GM12801 (cell line): ENCODE measurements around the gene BAZ1B.

Source experiments
- CTCF ChIP-seq: IDR thresholded peaks from one replicate; pipeline ENCODE4 v1.5.1; 2011; ENCODE audit warnings: control low read depth; ENCODE audit not compliant: insufficient read length; ENCODE audit errors: extremely low read depth

BAZ1B gene

DNA sequence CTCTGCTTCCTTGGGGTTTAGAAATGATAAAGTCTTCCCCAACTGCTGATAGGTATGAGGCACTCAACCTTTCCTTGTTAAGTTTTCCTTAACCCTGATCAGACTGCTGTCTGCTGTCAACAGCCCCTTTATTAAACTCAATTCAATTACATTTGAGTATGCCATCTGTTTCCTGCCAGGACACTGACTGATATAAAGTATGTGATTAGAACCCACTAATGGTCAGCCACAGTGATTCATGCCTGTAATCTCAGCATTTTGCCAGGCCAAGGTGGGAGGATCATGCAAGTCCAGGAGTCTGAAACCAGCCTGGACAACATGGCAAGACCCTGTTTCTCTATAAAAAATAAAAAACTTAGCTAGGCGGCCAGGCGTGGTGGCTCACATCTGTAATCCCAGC lies 18.1 kb downstream of the BAZ1B start:
- no peak for TF ChIP-seq CTCF

DNA sequence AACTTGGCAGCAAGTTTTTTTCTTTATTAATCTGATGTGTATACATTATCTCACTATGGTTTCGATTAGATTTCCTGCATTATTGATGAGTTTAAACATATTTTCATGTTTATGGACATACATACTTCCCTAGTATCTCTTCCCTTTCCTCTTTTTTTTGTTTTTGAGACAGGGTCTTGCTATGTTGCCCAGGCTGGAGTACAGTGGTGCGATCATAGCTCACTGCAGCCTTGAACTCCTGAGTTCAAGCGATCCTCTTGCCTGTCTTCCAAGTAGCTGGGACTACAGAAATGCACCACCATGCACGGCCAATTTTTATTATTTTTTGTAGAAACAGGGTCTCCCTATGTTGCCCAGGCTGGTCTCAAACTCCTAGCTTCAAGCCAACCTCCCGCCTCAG lies 18.9 kb downstream of the BAZ1B start:
- TF ChIP-seq CTCF, result no peak

DNA sequence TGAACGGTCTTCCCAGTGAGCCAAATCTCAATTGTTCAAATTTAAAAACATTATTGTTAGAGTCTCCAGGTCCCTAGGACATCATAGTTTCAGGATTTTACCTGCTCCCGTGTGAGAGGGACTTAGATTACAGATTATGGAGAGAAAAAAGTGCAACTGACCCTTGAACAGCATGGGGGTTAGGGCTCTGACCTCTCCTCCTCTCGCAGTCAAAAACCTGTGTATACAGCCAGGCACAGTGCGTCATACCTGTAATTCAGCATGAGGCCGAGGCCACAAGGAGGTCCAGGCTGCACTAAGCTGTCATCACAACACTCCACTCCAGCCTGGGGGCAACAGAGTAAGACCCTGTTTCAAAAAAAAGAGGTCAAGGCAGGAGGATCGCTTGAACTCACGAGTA lies 25.5 kb downstream of the BAZ1B start:
- TF ChIP-seq CTCF, result no peak

- no peak for TF ChIP-seq CTCF
Observed at GRCh38 chr7:73489976-73490375, 32.1 kb downstream of the BAZ1B start.

GRCh38 chr7:73487486-73487885 lies 34.6 kb downstream of the BAZ1B start:
- TF ChIP-seq CTCF, result no peak

DNA sequence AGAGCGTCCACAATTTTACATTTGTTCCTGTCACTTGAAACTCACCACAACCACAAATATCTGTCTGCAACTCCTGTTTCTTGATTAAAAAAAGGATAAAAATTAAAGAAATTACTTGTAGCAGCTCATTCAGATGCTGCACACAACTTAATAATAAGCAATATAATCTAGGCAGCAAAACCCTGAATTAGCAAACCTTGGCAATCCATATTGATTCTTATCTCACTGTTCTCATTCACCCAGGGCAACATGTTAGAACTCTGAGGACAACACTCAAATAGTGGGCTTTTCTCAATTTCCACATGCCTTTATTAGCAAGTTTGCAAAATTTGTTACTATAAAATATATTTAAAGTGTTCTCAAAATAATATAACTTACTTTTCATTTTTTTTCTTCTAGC lies 38.9 kb downstream of the BAZ1B start:
- no peak for TF ChIP-seq CTCF

GRCh38 chr7:73482746-73483145 lies 39.3 kb downstream of the BAZ1B start:
- TF ChIP-seq CTCF, result no peak

- TF ChIP-seq CTCF, result no peak
Observed at GRCh38 chr7:73478549-73478948, 43.5 kb downstream of the BAZ1B start.
